HG03103 (cell line): ENCODE measurements around the gene AFDN.
A peak's percentile ranks its signal among the peaks of the same experiment; 100 is the strongest.

Experiments
- ATAC-seq: cut with Tn5 transposase; IDR thresholded peaks from one replicate; pipeline ENCODE4 v1.9.1; 2021; ENCODE audit warnings: low read depth; ENCODE audit not compliant: unreplicated experiment

Gene AFDN

GRCh38 chr6:167826896-167827582 is at the start of gene AFDN:
TSS of gene AFDN (plus strand) at chr6:167826911. CDS start at chr6:167827133, 222 bp downstream.
- ATAC-seq = peak; percentile 37

GRCh38 chr6:167778497-167779128 is 48.1 kb upstream of the AFDN start:
- ATAC-seq = no peak

GRCh38 chr6:167779129-167779992 is 47.4 kb upstream of the AFDN start:
- ATAC-seq = no peak

GRCh38 chr6:167779993-167780655 is 46.6 kb upstream of the AFDN start:
- no peak for ATAC-seq

GRCh38 chr6:167781066-167781767 is 45.5 kb upstream of the AFDN start:
- ATAC-seq = no peak

- ATAC-seq = no peak
Measured at GRCh38 chr6:167781868-167782267, 44.8 kb upstream of the AFDN start.

- no peak for ATAC-seq
Measured at GRCh38 chr6:167782698-167783517, 43.8 kb upstream of the AFDN start.

- ATAC-seq = no peak
Measured at GRCh38 chr6:167786853-167787675, 39.6 kb upstream of the AFDN start.

- ATAC-seq = no peak
Measured at GRCh38 chr6:167787896-167788562, 38.7 kb upstream of the AFDN start.

GRCh38 chr6:167788563-167788903 is 38.2 kb upstream of the AFDN start:
- ATAC-seq = no peak

GRCh38 chr6:167789358-167789757 is 37.4 kb upstream of the AFDN start:
- ATAC-seq = no peak

GRCh38 chr6:167791091-167791779 is 35.5 kb upstream of the AFDN start:
- no peak for ATAC-seq

GRCh38 chr6:167791780-167792478 is 34.8 kb upstream of the AFDN start:
- ATAC-seq = no peak

GRCh38 chr6:167793421-167793820 is 33.3 kb upstream of the AFDN start:
- no peak for ATAC-seq

GRCh38 chr6:167794161-167795157 is 32.3 kb upstream of the AFDN start:
- no peak for ATAC-seq

- no peak for ATAC-seq
Measured at GRCh38 chr6:167795321-167795811, 31.3 kb upstream of the AFDN start.
